ENCODE measurements around the gene ACSS3. TPM values are rescaled to one million over a fixed set of nuclear protein-coding genes. Genes with fewer than 3 reads are reported as not detected.

The ACSS3 gene
- total and polyA plus RNA-seq, 2 donors (not counting 3 experiments of a cell fraction or from before 2014, with no cell fraction given), result 0.12 to 0.86 TPM

DNA sequence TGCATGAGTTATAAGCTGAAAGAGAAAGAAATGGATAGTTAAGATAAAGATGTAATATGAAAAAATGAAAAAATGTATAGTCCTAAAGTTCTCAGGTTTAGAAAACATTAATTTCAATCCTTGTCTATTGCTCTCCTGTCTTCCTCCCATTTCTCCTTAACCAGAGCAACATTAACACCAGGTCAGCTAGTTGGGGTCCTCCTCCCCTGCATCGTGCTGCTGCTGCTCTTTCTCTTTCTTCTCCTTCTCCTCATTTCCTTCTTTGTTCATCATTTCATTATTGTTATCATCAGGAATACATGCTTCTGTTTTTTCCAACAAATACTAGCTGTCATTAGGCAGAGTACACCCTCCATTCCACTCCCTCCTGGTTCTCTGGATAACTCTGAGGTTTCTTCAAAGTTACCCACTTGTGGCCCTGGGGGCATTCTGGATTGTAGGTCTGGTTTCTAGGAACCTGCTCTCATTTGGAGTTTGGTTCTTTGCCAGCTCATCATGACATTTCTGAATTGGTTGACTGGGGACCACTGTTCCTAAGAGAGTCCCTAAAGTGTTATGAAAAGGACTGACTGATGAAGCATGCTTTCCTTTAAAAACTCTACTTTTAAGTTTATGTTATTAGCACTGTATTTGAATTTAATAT lies 17.0 kb downstream of the ACSS3 start:
- dilution Hi-C loops (cut with MboI; ENCODE audit: extremely low pct_ligation_motif_present, low sequenced_read_pairs) (no loop called here), intact Hi-C loops (cut with micrococcal nuclease) (no loop called here)
- Histone ChIP-seq H4K20me1 (replicated peaks; ENCODE audit: control insufficient read depth, extremely low read depth, insufficient read depth, low read length) (no peaks in the 10 kb centered on the region), H3K9me3 (replicated peaks; ENCODE audit: control insufficient read depth, insufficient read depth, low read length) (no peaks in the 10 kb centered on the region), H3K4me3 (replicated peaks in 1 of 3; ENCODE audit: insufficient read depth in 1 of 3, low read depth in 1 of 3, low read length in 3 of 3) (no peak overlapping the region), H3K9ac (replicated peaks; ENCODE audit: extremely low read depth, insufficient read depth, low read length) (no peak overlapping the region), H3K9me1 (replicated peaks; ENCODE audit: control insufficient read depth, extremely low read depth, insufficient read depth, low read length) (no peaks in the 10 kb centered on the region), H3K27me3 (ENCODE audit: control insufficient read depth in 2 of 2, insufficient read depth in 2 of 2, low read length in 2 of 2) (peaks cover 1 to 2% of the 10 kb centered on the region in 2 experiments), H3K36me3 (ENCODE audit: control insufficient read depth in 2 of 2, extremely low read depth in 1 of 2, insufficient read depth in 2 of 2, low read length in 2 of 2) (no peaks in the 10 kb centered on the region), H2AFZ (ENCODE audit: low read depth, low read length) (no peak overlapping the region), H3K79me2 (ENCODE audit: control insufficient read depth, insufficient read depth, low read length) (no peaks in the 10 kb centered on the region), H3K27ac (ENCODE audit: insufficient read depth, low read depth, low read length) (no peak overlapping the region), H3K4me1 (ENCODE audit: control insufficient read depth, extremely low read depth, insufficient read depth, low read length) (no peaks in the 10 kb centered on the region), H3K4me2 (ENCODE audit: insufficient read depth, low read length) (no peak overlapping the region)
- CTCF ChIA-PET, result interaction anchor here (1.2 kb wide), 1 partner anchor 14 kb away, joined by 3 read pairs; no protein-coding TSS in a partner anchor
- TF ChIP-seq POLR2AphosphoS5 (IDR thresholded peaks at IDR 0.05; ENCODE audit: insufficient read depth, low read depth, low read length), result no peak
- TF ChIP-seq MYC (IDR thresholded peaks at IDR 0.05; ENCODE audit: low read depth, low read length), result no peak
- TF ChIP-seq, protein P1, sequence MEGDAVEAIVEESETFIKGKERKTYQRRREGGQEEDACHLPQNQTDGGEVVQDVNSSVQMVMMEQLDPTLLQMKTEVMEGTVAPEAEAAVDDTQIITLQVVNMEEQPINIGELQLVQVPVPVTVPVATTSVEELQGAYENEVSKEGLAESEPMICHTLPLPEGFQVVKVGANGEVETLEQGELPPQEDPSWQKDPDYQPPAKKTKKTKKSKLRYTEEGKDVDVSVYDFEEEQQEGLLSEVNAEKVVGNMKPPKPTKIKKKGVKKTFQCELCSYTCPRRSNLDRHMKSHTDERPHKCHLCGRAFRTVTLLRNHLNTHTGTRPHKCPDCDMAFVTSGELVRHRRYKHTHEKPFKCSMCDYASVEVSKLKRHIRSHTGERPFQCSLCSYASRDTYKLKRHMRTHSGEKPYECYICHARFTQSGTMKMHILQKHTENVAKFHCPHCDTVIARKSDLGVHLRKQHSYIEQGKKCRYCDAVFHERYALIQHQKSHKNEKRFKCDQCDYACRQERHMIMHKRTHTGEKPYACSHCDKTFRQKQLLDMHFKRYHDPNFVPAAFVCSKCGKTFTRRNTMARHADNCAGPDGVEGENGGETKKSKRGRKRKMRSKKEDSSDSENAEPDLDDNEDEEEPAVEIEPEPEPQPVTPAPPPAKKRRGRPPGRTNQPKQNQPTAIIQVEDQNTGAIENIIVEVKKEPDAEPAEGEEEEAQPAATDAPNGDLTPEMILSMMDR (IDR thresholded peaks at IDR 0.05; ENCODE audit: extremely low read depth in 1 of 2, insufficient read depth in 1 of 2, low read depth in 1 of 2, low read length in 2 of 2), result no peak
- no peak for TF ChIP-seq JUN (IDR thresholded peaks at IDR 0.05; ENCODE audit: borderline replicate concordance, insufficient read depth, insufficient read length, low read depth)
- no peak for TF ChIP-seq EZH2 (IDR thresholded peaks at IDR 0.05; ENCODE audit: borderline replicate concordance, low read depth, low read length, severe bottlenecking)
- TF ChIP-seq POLR2A (IDR thresholded peaks at IDR 0.05; ENCODE audit: low read depth, low read length), result no peak
- no peak for TF ChIP-seq FOS (IDR thresholded peaks at IDR 0.05; ENCODE audit: borderline replicate concordance, insufficient read depth, low read length)
- TF ChIP-seq, protein P2, sequence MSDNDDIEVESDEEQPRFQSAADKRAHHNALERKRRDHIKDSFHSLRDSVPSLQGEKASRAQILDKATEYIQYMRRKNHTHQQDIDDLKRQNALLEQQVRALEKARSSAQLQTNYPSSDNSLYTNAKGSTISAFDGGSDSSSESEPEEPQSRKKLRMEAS (IDR thresholded peaks at IDR 0.05; ENCODE audit: insufficient read depth, insufficient read length), result no peak
- no peak for TF ChIP-seq GATA2 (IDR thresholded peaks at IDR 0.05; ENCODE audit: insufficient read depth, insufficient read length, low read depth, low read length)
- BruUV-seq (replicated peaks), result no TSS peak
- no peak for FAIRE-seq
- POLR2A ChIA-PET, result no interaction called here
- no peak for DNase-seq (ENCODE audit: low read depth, low spot score)

Data from endothelial cell of umbilical vein (primary cell).